Colonic mucosa (tissue), 4 donors: ENCODE data around the gene TAF4. TPM values are rescaled to one million over a fixed set of nuclear protein-coding genes. Genes with fewer than 3 reads are reported as not detected.

ENCODE experiments used
- DNase-seq: peaks from one replicate; pipeline ENCODE4 v3.0.0-alpha.2; 2020
- H3K27ac ChIP-seq: fragments of 200-600 bp; one replicate; pipeline ENCODE4 v1.8.0; 2021
- H3K27me3 ChIP-seq: fragments of 200-600 bp; one replicate; pipeline ENCODE4 v1.8.0; 2021
- H3K36me3 ChIP-seq: fragments of 200-600 bp; one replicate; pipeline ENCODE4 v1.8.0; 2021
- H3K4me1 ChIP-seq: fragments of 200-600 bp; one replicate; pipeline ENCODE4 v1.8.0; 2021; ENCODE audit warnings: mild to moderate bottlenecking
- H3K4me3 ChIP-seq: fragments of 200-600 bp; one replicate; pipeline ENCODE4 v1.8.0; 2021
- H3K9ac ChIP-seq, 2 donors: one replicate each; pipeline ENCODE4 v1.7.0; 2013; ENCODE audit warnings: control low read depth in 2 of 2, low read depth in 2 of 2, low read length in 2 of 2
- H3K9me3 ChIP-seq: fragments of 200-600 bp; one replicate; pipeline ENCODE4 v1.8.0; 2021
- CTCF ChIP-seq: fragments of 200-600 bp; IDR thresholded peaks from one replicate; pipeline ENCODE4 v1.8.0; 2022; ENCODE audit warnings: antibody characterized with exemption, mild to moderate bottlenecking
- intact Hi-C: fragments of 100-400 bp; cut with DNase I; formaldehyde crosslinking; loops from one replicate; pipeline ENCODE4 v1.14.1; 2022
- total RNA-seq, 2 donors: library from RNA; stranded (reverse); fragmentation: NEBNext Ultra II Directional in 1 of 2; extraction: Animal tissue kit (Norgen Biotek cat#: 25700) in 1 of 2; gene quantifications; one replicate each; pipeline ENCODE4 v1.2.1, GENCODE V29; 2021
- donor health status: healthy.
- donor health status: DM: no; HTN: no; CAD: no.
- donor health status: DM: no; HTN: no; CAD: no.

Gene TAF4
- total RNA-seq, 2 donors from 2014 or later, result 17.4 to 27.3 TPM

DNA sequence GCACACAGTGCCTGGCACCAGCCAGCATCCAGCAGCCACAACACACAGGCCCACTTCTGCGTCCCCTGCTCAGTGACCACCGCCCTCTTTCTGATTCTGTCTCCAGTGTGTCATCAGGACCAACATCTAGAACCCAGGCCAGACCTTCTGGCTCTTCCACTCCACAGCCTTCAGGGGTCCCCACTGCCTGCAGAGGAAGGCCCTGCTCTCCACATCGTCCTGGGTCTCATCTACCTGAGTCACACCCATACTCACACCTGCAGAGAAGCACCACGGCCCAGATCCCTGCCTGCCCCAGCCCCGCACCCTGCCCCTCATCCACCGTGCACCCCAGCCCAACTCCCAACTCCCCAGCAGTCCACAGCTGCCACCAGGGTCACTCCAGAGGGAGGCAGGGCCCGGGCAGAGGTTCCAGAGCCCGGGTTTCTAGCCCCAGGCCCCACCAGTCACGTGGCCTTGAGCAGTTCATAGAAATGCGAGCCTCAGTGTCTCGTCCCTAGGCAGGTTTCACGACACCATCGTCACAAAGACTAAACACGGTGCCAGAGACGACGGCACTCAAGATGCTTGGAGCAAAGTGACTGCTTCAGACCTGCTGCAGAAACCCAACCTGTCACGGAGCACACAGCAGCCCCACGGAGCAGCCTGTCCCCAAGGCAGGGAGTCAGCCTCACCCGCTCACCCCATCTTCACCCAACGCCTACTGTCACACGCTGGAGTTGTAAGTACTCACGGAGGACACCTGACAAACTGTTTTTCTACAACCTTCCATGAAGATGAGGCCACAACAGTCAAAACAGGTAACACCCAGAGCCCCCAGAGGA lies 16.1 kb downstream of the TAF4 start:
- H3K27ac ChIP-seq, result no peak overlapping the region
- no peak overlapping the region for H3K4me3 ChIP-seq
- no peaks in the 10 kb centered on the region for H3K9me3 ChIP-seq
- intact Hi-C loops, result no loop called here
- no peaks in the 10 kb centered on the region for H3K27me3 ChIP-seq
- H3K4me1 ChIP-seq, result no peaks in the 10 kb centered on the region
- H3K9ac ChIP-seq, result no peak overlapping the region
- no peak for DNase-seq
- TF ChIP-seq CTCF, result no peak
- H3K36me3 ChIP-seq, result no peaks in the 10 kb centered on the region

- Histone ChIP-seq H3K27ac (no peak overlapping the region), H3K36me3 (no peaks in the 10 kb centered on the region), H3K4me1 (no peaks in the 10 kb centered on the region), H3K27me3 (no peaks in the 10 kb centered on the region), H3K4me3 (no peak overlapping the region), H3K9me3 (no peaks in the 10 kb centered on the region), H3K9ac (no peak overlapping the region)
- TF ChIP-seq CTCF, result no peak
- DNase-seq, result no peak
- intact Hi-C loops, result no loop called here
These were observed 16.8 kb downstream of the TAF4 start for GRCh38 chr20:62048821-62049291.

GRCh38 chr20:62048346-62048761 lies 17.3 kb downstream of the TAF4 start:
- H3K9ac ChIP-seq, result no peak overlapping the region
- no peak overlapping the region for H3K27ac ChIP-seq
- intact Hi-C loops, result no loop called here
- H3K4me1 ChIP-seq, result no peaks in the 10 kb centered on the region
- DNase-seq, result no peak
- H3K4me3 ChIP-seq, result no peak overlapping the region
- H3K36me3 ChIP-seq, result no peaks in the 10 kb centered on the region
- no peaks in the 10 kb centered on the region for H3K27me3 ChIP-seq
- no peak for TF ChIP-seq CTCF
- H3K9me3 ChIP-seq, result no peaks in the 10 kb centered on the region

DNA sequence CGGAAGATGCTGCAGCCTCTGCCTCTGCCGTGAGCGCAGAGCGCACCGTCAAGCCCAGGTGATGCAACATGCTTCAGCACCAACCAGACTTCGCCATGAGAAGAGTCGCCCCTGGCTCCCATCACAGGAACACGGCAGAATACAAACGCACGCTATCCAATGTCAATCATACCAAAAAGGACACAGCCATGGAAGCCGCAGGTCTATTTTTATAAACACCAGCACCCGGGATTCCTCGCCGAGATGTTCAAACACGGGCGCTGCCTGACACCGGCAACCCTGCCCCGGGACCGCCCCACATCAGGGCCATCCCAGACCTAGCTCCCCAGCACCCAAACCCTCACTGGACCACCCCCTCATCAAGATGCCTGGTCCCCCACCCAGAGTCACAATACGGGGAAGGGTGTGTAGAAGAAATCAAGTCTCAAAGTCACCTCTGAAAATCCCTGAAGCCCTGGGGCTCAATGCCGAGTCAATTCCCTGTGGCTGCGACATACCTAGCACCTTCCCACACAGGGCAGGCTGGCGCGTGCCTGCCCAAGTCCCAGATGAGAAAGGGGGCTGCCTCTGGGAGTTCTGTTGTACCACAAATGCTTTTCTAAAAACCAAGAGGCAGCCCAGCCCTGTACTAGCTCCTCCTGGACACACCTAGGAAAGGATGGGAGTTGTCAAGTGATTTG lies 17.9 kb downstream of the TAF4 start:
- H3K4me3 ChIP-seq, result no peak overlapping the region
- no peak for TF ChIP-seq CTCF
- H3K36me3 ChIP-seq, result no peaks in the 10 kb centered on the region
- intact Hi-C loops, result no loop called here
- no peaks in the 10 kb centered on the region for H3K4me1 ChIP-seq
- no peak overlapping the region for H3K9ac ChIP-seq
- no peaks in the 10 kb centered on the region for H3K27me3 ChIP-seq
- DNase-seq, result no peak
- no peaks in the 10 kb centered on the region for H3K9me3 ChIP-seq
- no peak overlapping the region for H3K27ac ChIP-seq

GRCh38 chr20:62046431-62046830 lies 19.2 kb downstream of the TAF4 start:
- no peaks in the 10 kb centered on the region for H3K27me3 ChIP-seq
- H3K4me3 ChIP-seq, result no peak overlapping the region
- H3K4me1 ChIP-seq, result no peaks in the 10 kb centered on the region
- H3K27ac ChIP-seq, result no peak overlapping the region
- H3K9ac ChIP-seq, result no peak overlapping the region
- H3K9me3 ChIP-seq, result no peaks in the 10 kb centered on the region
- no peak for DNase-seq
- intact Hi-C loops, result no loop called here
- no peak for TF ChIP-seq CTCF
- H3K36me3 ChIP-seq, result no peaks in the 10 kb centered on the region
